Naive B cell (primary cell): Measurements from ENCODE around the gene CEP55. TPM values are rescaled to one million over a fixed set of nuclear protein-coding genes. Genes with fewer than 3 reads are reported as not detected.

Experiments
- ATAC-seq, 2 donors: fragments of 150-1000 bp; cut with Tn5 transposase; 2 replicates each; pipeline ENCODE4 v1.10.0; 2021; ENCODE audit warnings: low read depth in 2 of 2, mild to moderate bottlenecking in 2 of 2, moderate library complexity in 2 of 2
- DNase-seq: peaks from one replicate; pipeline ENCODE4 v3.0.0; 2022
- H3K27ac Mint-ChIP-seq, 6 donors: one replicate each; pipeline ENCODE4 v1.8.0; 2020 to 2022; ENCODE audit warnings: mild to moderate bottlenecking in 6 of 6, mixed read lengths in 6 of 6, moderate library complexity in 5 of 6, inconsistent platforms in 2 of 6
- H3K27me3 Mint-ChIP-seq, 3 donors: one replicate each; pipeline ENCODE4 v1.8.0; 2021 to 2022; ENCODE audit warnings: mixed read lengths in 3 of 3, mild to moderate bottlenecking in 1 of 3
- H3K36me3 Mint-ChIP-seq, 2 donors: one replicate each; pipeline ENCODE4 v1.8.0; 2020 to 2022; ENCODE audit warnings: mixed read lengths in 2 of 2, inconsistent platforms in 1 of 2, mild to moderate bottlenecking in 1 of 2
- H3K4me1 Mint-ChIP-seq, 3 donors: one replicate each; pipeline ENCODE4 v1.8.0; 2020 to 2022; ENCODE audit warnings: mixed read lengths in 3 of 3, inconsistent platforms in 1 of 3, mild to moderate bottlenecking in 1 of 3, moderate library complexity in 1 of 3
- H3K4me3 Mint-ChIP-seq, 8 donors: one replicate each; pipeline ENCODE4 v1.8.0; 2020 to 2022; ENCODE audit warnings: mild to moderate bottlenecking in 8 of 8, mixed read lengths in 8 of 8, moderate library complexity in 8 of 8, inconsistent platforms in 2 of 8
- H3K9me3 Mint-ChIP-seq, 7 donors: one replicate each; pipeline ENCODE4 v1.8.0; 2020 to 2022; ENCODE audit warnings: mixed read lengths in 7 of 7, mild to moderate bottlenecking in 5 of 7, inconsistent platforms in 2 of 7, moderate library complexity in 1 of 7
- polyA plus RNA-seq, 6 donors: library from polyadenylated mRNA; unstranded; fragments of 300-500 nt; fragmentation: Illumina TruSeq; gene quantifications; one replicate each; pipeline ENCODE4 v1.2.3, GENCODE V29; 2021; ENCODE audit warnings: low read depth in 6 of 6

Gene CEP55
- polyA plus RNA-seq, 6 donors from 2014 or later, result 0.21 to 0.24 TPM; not detected in 4

GRCh38 chr10:93567277-93568104 is 71.1 kb downstream of the CEP55 start:
- no peak overlapping the region for H3K27ac Mint-ChIP-seq
- peaks cover 57 to 79% (median 65%) of the 10 kb centered on the region in 3 donors for H3K27me3 Mint-ChIP-seq
- peaks cover 3 to 9% (median 7%) of the 10 kb centered on the region in 3 donors for H3K4me1 Mint-ChIP-seq
- ATAC-seq (no peak), DNase-seq (no peak)
- peak overlapping the region in 1 of 8 donors; percentile 56 for H3K4me3 Mint-ChIP-seq
- H3K36me3 Mint-ChIP-seq, result no peaks in the 10 kb centered on the region
- H3K9me3 Mint-ChIP-seq, result no peaks in the 10 kb centered on the region

GRCh38 chr10:93568105-93568390 is 71.6 kb downstream of the CEP55 start:
- no peaks in the 10 kb centered on the region for H3K9me3 Mint-ChIP-seq
- DNase-seq (no peak), ATAC-seq (no peak)
- peaks cover 57 to 84% (median 70%) of the 10 kb centered on the region in 3 donors for H3K27me3 Mint-ChIP-seq
- H3K36me3 Mint-ChIP-seq, result no peaks in the 10 kb centered on the region
- H3K27ac Mint-ChIP-seq, result no peak overlapping the region
- H3K4me1 Mint-ChIP-seq, result peaks cover 5 to 9% (median 7%) of the 10 kb centered on the region in 3 donors
- H3K4me3 Mint-ChIP-seq, result no peak overlapping the region

- no peaks in the 10 kb centered on the region for H3K9me3 Mint-ChIP-seq
- no peak overlapping the region for H3K27ac Mint-ChIP-seq
- H3K4me3 Mint-ChIP-seq, result no peak overlapping the region
- ATAC-seq (no peak), DNase-seq (no peak)
- peaks cover 63 to 91% (median 72%) of the 10 kb centered on the region in 3 donors for H3K27me3 Mint-ChIP-seq
- H3K4me1 Mint-ChIP-seq, result peaks cover 7 to 9% (median 9%) of the 10 kb centered on the region in 3 donors
- no peaks in the 10 kb centered on the region for H3K36me3 Mint-ChIP-seq
Measured at GRCh38 chr10:93570383-93570782, 74.0 kb downstream of the CEP55 start.

GRCh38 chr10:93572606-93573005 is 76.2 kb downstream of the CEP55 start:
- Mint-ChIP-seq H3K36me3 (no peaks in the 10 kb centered on the region), H3K9me3 (peaks cover 0 to under 1% (median 0%) of the 10 kb centered on the region in 7 donors), H3K27me3 (peaks cover 51 to 71% (median 60%) of the 10 kb centered on the region in 3 donors), H3K4me1 (peaks cover 0 to 9% (median 0%) of the 10 kb centered on the region in 3 donors), H3K4me3 (no peak overlapping the region), H3K27ac (peak overlapping the region in 1 of 6 donors; percentile 48)
- DNase-seq (no peak), ATAC-seq (no peak)

- DNase-seq, result no peak
- H3K4me3 Mint-ChIP-seq, result no peak overlapping the region
- no peak for ATAC-seq
- no peak overlapping the region for H3K27ac Mint-ChIP-seq
- peaks cover 50 to 64% (median 60%) of the 10 kb centered on the region in 3 donors for H3K27me3 Mint-ChIP-seq
- H3K36me3 Mint-ChIP-seq, result no peaks in the 10 kb centered on the region
- peaks cover 0 to 4% (median 0%) of the 10 kb centered on the region in 7 donors for H3K9me3 Mint-ChIP-seq
- peaks cover 0 to 9% (median 0%) of the 10 kb centered on the region in 3 donors for H3K4me1 Mint-ChIP-seq
Measured at GRCh38 chr10:93573051-93573909, 76.9 kb downstream of the CEP55 start.

GRCh38 chr10:93573924-93574323 is 77.5 kb downstream of the CEP55 start:
- Mint-ChIP-seq H3K9me3 (peaks cover 0 to 4% (median 0%) of the 10 kb centered on the region in 7 donors), H3K4me1 (peaks cover 0 to 9% (median 0%) of the 10 kb centered on the region in 3 donors), H3K4me3 (no peak overlapping the region), H3K36me3 (no peaks in the 10 kb centered on the region), H3K27ac (no peak overlapping the region), H3K27me3 (peaks cover 44 to 61% (median 59%) of the 10 kb centered on the region in 3 donors)
- ATAC-seq, result no peak
- DNase-seq, result no peak

GRCh38 chr10:93576888-93577287 is 80.5 kb downstream of the CEP55 start:
- Mint-ChIP-seq H3K4me1 (peaks cover 0 to 9% (median 0%) of the 10 kb centered on the region in 3 donors), H3K4me3 (no peak overlapping the region), H3K27me3 (peaks cover 20 to 47% (median 46%) of the 10 kb centered on the region in 3 donors), H3K36me3 (peaks cover 9 to 16% of the 10 kb centered on the region in 2 donors), H3K9me3 (peaks cover 11 to 25% (median 16%) of the 10 kb centered on the region in 7 donors), H3K27ac (no peak overlapping the region)
- ATAC-seq (no peak), DNase-seq (no peak)

GRCh38 chr10:93577565-93577964 is 81.2 kb downstream of the CEP55 start:
- Mint-ChIP-seq H3K4me3 (no peak overlapping the region), H3K9me3 (peaks cover 11 to 25% (median 16%) of the 10 kb centered on the region in 7 donors), H3K27ac (no peak overlapping the region), H3K36me3 (peaks cover 9 to 16% of the 10 kb centered on the region in 2 donors), H3K4me1 (peaks cover 0 to 6% (median 0%) of the 10 kb centered on the region in 3 donors), H3K27me3 (peaks cover 20 to 41% (median 41%) of the 10 kb centered on the region in 3 donors)
- no peak for DNase-seq
- ATAC-seq, result no peak

Other genes with a start within 250 kb of the CEP55 start
- gene MYOF, start 14.3 kb upstream of the CEP55 start, polyA plus RNA-seq, result under 1 TPM in 2 of 6 donors, not detected in 4; 0.25 to 0.40 TPM
- not detected for gene FFAR4, start 70.1 kb downstream of the CEP55 start, polyA plus RNA-seq
- gene RBP4, start 104.6 kb downstream of the CEP55 start, polyA plus RNA-seq, result not detected
- not detected for gene PDE6C, start 115.9 kb downstream of the CEP55 start, polyA plus RNA-seq
- gene FRA10AC1, start 206.0 kb downstream of the CEP55 start, polyA plus RNA-seq, result 1 to 10 TPM; 4.6 to 7.8 (median 6.3) TPM